Measurements from ENCODE around the gene ACAP3. TPM values are rescaled to one million over a fixed set of nuclear protein-coding genes. Genes with fewer than 3 reads are reported as not detected.
"Not testable (repeated sequence)": the region's sequence is repeated elsewhere in the genome, so short reads cannot be mapped to it uniquely, and the experiment has no call there.

The ACAP3 gene
- polyA plus RNA-seq, 3 donors, result 14.5 to 35.7 (median 27.5) TPM

DNA sequence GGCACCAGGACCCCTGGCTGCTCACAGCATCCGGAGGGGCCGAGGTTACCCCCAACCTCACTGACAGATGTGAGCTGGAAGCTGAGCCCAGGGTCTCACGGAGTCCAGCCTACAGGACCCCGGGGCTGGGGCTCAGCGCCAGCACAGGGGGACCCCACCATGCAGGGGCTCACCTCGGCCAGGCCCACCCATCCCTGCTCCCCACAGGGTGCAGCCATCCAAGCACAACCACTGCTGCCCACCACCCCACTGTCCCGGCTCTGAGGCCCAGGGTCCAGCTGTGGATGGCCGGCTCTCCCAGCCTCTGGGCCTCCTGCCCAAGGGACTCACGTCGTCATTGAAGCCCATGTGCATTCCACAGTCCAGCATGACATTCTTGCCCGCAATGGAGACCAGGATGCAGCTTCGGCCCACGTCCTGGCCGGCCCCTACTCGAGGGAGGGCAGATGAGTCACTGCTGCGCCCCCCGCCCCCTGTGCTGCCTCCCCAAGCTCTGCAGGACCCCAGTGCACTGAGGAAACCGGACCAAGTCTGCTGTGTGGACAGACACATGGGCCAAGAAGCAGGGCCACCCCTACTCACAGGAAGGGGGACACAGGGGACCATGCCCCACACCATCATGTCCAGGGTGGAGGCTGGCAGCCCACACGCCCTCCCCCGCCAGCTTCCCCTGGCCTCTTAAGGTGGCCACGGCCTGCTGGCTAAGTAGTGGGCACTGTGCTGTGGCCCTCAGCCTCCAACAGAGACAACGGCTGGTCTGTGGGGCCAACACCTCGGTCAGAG, 13.1 kb upstream of the ACAP3 start:
- no peak overlapping the region for H3K27ac ChIP-seq (ENCODE audit: low read depth, low read length)
- WGBS, 3 donors, result 68 to 83% (median 80%) methylated on average over 23 of the region's 23 CpGs

DNA sequence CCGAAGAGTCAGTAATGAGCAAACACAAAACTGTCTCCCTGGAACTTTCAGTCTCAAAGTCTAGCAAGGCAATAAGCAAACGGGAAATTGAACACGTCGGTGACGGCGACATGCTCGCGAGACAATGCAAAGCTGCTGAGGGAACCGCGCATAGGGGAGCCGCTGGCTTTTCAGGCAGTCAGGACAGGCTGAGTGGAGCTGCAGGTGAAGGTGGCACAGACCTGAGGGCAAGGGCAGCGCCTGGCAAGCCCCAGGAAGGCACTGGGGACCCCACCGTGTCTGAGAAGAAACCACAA, 11.9 kb upstream of the ACAP3 start:
- H3K27ac ChIP-seq (ENCODE audit: low read depth, low read length), result no peak overlapping the region
- WGBS, 3 donors, result 85 to 92% (median 90%) methylated on average over 13 of the region's 13 CpGs

DNA sequence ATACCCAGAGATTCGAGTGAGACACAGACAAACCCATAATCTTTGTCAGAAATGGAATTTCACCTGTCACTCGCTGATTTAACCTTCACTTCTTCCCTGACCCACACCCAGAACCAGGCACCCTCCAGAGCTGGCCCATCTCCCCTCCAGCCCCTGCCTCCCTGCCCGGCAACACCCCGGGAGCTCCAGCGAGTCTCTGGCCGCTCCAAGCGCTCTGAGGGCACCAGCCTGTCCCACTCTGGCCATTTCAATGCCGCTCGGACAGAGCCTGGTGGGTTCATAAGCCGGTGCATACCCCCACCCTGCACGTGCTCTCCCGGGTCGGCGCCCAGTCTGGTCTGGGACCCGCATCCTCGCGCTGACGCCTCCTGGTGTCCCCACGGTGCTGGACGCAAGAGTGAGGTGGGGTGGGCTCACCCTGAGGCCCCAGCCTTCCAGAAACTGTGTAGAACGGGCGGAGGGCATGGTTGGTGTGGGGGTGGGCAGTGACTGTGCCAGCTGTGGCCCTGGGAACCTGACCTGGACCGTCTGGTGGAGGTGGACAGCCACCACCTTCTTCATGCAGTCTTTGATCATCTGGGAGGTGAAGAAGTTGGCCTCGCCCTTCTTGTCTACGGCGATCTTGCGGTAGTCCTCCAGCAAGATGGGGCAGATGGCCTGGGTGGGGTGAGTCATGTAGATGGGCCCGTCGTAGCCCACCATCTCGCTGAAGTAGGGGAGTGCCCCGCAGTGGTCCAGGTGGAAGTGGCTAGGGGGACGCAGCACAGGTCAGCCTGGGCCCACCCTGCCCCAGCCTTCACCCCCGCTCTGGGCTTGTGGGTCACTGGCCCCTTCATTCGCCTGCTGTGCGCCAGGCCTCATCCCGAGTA, 11.3 kb upstream of the ACAP3 start:
- no peak overlapping the region for H3K27ac ChIP-seq (ENCODE audit: low read depth, low read length)
- WGBS, 3 donors, result 91 to 92% (median 91%) methylated on average over 36 of the region's 36 CpGs

DNA sequence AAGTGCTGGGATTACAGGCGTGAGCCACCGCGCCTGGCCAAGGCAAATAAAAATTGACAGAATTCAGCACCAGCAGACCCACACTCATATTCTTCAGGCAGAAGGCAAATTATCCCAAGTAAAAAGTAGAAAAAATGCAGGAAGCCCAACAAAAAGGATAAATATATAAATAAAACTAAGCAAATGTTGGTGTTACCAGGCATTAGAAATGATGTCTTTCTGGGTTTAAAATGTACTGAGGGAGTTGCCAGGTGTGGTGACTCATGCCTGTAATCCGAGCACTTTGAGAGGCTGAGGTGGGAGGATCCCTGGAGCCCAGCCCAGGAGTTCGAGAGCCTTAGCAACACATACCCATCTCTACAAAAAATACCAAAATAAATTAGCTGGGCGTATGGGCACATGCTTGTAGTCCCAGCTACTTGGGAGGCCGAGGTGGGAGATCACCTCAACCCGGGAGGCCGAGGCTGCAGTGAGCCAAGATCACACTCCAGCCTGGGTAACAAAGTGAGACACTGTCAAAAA, 10.5 kb upstream of the ACAP3 start:
- H3K27ac ChIP-seq (ENCODE audit: low read depth, low read length), result no peak overlapping the region
- WGBS, 3 donors, result 64 to 69% (median 65%) methylated on average over 9 of the region's 9 CpGs

DNA sequence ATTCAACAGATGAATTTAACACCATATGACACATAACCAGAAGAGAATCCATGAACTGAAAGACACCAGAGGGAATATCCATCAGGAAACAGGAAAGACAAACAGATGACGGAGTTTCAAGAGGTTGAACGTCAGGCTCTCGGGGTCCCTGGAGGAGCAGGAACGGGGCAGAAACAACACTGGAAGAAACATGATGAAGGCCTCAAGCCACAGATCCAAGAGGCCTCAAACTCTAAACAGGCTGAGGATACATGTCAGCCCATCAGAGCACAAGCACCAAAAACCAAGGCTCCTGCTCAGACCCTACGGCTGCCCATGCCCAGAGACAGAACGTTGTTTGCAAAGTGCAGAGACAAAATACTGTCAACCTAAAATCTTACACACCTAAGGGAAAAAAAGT, 9.7 kb upstream of the ACAP3 start:
- H3K27ac ChIP-seq (ENCODE audit: low read depth, low read length), result no peak overlapping the region
- 80 to 92% (median 85%) methylated on average over 6 of the region's 6 CpGs for WGBS, 3 donors

DNA sequence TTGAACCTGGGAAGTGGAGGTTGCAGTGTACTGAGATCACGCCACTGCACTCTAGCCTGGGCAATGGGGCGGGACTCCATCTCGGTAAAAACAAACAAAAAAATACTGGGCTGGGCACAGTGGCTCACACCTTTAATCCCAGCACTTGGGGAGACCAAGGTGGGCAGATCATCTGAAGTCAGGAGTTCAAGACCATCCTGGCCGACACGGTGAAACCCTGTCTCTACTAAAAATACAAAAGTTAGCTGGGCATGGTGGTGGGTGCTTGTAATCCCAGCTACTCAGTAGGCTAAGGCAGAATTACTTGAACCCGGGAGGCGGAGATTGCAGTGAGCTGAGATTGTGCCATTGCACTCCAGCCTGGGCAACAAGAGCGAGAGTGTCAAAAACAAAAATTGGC, 8.5 kb upstream of the ACAP3 start:
- 89 to 94% (median 91%) methylated on average over 8 of the region's 8 CpGs for WGBS, 3 donors
- H3K27ac ChIP-seq (ENCODE audit: low read depth, low read length), result not testable (repeated sequence)

DNA sequence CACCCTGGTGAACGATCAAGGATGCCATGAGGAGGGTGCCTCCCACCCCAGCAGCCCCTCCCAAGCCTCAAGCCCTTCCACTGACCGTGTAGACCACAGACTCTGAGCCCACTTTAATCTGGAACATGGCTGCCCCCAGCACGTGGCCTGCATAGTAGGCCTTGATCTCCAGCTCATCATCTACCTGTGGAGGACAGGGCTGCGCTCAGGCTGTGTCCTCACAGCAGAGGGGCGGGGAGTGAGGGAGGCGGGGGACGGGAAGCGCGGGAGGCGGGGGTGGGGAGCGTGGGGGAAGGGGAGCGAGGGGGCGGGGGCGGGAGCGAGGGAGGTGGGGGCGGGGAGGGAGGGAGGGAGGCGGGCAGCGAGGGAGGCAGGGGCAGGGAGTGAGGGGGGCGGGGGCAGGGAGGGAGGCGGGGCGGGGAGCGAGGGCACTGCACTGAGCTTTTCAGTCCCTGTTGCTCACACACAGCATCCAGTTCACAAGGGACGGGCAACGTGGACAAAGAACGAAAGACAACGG, 7.8 kb upstream of the ACAP3 start:
- 66 to 81% (median 69%) methylated on average over 9 to 26 of the region's 26 CpGs for WGBS, 3 donors
- no peak overlapping the region for H3K27ac ChIP-seq (ENCODE audit: low read depth, low read length)

DNA sequence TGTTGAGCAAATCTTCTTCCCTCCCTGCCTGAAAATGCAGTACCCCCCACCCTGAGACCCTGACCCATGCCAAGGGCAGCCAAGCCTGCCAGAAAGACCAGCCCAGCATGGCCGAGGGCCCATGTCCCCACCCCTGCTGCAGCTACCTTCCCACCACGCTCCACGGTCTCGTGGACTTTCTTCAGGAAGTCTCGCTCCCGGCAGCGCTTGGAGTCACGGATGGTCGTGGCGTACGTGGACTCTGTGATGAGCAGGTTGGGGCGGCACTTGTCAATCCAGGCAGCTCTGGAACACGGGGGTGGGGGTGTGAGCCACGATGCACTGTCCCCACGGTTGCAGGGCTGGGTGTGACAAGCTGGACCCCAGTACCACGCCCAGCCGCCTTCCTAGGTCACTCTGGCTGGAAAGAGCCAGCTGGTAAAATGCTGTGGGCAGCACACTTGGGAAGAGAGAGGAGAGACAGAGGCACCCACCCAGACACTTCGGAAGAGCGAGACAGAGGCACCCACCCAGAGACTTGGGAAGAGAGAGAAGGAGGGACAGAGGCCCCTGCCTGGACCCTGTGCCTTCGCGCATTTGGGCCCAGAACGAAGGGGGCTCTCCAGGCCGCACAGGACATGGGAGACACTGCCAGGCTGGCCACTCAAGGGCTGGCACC, 7.1 kb upstream of the ACAP3 start:
- 91 to 93% (median 92%) methylated on average over 23 of the region's 23 CpGs for WGBS, 3 donors
- no peak overlapping the region for H3K27ac ChIP-seq (ENCODE audit: low read depth, low read length)

DNA sequence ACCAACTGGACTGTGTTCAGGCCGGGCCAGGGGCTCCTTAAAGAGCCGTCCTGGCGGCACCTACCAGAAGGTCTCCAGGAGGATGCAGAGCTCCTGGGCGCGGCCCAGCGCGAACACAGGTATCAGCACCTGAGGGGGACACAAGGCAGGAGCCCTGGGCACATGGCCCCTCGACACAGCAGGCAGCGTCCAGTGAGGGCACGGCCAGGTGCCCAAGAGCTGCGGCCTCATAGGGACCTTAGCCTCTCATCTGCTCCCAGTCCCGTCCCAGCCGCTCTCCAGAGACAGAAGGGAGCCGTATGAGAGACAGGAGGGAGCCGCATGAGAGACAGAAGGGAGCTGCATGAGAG, 6.5 kb upstream of the ACAP3 start:
- no peak overlapping the region for H3K27ac ChIP-seq (ENCODE audit: low read depth, low read length)
- WGBS, 3 donors, result 94 to 97% (median 95%) methylated on average over 15 of the region's 15 CpGs

DNA sequence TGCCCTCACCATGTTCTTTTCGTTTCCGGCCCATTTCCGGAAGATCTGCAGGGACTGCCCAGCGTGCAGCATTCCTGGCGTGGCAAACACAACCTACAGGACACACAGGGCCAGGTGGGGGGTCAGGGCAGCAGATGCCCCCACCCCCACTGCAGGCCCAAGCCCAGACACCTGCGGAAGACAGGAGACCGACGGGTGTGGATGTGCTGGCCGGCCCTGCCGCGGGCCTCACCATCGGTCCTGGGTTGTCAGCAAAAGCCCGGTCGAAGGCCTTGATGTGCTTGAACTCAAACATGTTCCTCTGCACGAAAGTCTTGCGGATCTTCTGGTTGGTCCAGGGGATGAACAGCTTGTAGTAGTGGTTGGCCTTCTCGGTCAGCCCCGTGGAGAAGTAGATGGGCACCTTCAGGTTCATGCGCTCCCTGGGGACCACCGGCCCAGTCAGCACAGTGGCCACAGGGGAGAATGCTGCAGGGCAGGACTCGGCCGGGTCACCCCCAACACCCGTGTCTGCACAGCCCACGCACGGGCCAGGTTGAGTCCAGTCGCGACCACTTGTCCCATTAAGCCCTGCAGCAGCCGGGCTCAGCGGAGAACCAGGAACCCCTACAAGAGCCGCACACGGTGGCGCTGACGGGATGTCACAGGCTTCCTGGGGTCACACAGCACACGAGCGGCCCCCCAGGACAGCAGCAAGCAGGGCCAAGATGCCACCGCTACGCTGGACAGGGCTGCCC, 5.9 kb upstream of the ACAP3 start:
- WGBS, 3 donors, result 88 to 91% (median 91%) methylated on average over 37 of the region's 37 CpGs
- no peak overlapping the region for H3K27ac ChIP-seq (ENCODE audit: low read depth, low read length)

DNA sequence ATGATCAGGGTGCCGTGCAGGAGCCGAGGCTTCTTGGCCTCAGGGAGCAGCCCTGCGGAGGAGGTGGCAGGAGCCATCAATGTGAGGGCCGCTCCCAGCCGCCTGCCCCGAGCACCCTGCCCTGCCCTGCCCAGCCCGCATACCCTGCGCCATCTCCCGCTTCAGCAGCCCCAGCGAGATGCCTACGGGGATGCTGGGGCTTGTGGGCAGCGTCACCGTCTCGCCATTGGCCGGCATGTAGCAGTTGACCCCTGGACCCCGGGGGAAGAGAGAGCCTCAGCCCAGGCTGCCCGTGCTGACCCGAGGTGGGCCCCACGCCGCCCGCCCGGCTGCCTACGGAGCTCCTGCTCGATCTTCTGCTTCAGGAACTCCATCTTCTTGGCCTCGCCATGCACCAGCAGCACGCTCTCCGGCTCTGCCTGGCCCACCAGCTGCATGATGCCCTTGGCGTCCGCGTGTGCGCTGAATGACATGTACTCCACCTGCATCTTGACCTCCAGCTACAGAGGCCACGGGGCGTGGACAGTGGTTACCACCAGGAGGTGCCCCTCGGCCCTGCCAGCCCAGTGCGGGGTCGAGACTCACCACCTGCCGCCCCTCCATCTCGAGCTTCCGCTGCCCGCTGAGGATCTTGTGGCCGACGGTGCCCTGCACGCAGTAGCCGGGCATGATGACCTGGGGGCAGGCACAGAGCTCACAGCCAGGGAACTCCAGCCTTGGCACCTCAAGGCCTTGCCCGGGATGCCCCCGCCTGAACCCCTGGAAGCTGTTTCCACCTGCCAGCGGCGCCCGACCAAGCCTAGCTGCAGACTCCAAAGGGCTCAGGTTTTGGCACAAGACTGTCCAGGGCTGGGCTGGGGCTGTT, 5.0 kb upstream of the ACAP3 start:
- H3K27ac ChIP-seq (ENCODE audit: low read depth, low read length), result no peak overlapping the region
- 92 to 94% (median 93%) methylated on average over 46 to 49 of the region's 49 CpGs for WGBS, 3 donors

DNA sequence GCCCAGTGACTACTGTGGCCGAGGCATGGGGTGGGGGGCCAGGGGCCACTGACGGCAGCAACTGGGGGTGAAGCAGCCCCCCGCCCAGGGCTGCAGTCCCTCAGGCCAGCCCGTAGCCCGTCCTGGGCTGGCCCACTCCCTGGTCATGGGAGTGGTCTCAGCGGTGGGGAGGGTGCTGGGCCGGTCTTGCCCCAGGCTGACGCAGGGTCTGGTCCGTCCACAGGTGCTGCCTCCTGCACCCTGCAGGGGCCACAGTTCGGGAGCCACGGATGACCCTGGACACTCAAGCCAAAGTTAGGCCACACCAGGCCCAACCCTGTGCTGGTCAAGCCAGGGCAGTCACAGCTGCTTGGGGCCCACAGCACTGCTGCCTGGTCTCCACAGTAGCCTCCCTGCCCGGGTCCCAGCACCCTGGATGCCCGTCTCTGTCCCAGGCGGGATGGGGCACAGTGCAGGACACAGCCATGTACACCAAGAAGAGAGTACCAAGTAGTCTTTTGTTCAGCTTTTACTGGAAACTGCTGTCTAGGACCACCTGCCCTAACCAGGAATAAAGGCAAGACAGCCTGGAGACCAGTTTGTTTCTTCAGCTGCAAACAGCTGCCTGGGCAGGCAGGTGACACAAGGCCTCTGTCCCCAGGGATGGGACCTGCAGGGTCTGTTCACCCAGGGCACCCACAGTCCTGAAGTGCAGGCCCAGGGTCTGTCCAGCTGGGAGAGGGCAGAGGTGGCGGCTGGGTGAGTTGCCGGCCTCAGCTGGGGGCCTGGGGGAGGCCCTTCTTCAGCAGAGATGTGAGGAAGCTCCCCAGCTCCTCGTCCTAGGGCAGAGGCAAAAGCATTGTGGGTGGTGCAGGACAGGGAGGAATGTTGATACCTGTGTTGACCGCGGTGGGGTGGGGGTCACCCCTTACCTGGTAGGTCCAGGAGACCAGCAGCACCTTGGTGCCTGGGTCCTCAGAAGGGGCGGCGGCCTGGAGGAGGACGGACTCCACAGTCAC, 3.7 kb upstream of the ACAP3 start:
- 88 to 93% (median 91%) methylated on average over 22 of the region's 22 CpGs for WGBS, 3 donors
- no peak overlapping the region for H3K27ac ChIP-seq (ENCODE audit: low read depth, low read length)

DNA sequence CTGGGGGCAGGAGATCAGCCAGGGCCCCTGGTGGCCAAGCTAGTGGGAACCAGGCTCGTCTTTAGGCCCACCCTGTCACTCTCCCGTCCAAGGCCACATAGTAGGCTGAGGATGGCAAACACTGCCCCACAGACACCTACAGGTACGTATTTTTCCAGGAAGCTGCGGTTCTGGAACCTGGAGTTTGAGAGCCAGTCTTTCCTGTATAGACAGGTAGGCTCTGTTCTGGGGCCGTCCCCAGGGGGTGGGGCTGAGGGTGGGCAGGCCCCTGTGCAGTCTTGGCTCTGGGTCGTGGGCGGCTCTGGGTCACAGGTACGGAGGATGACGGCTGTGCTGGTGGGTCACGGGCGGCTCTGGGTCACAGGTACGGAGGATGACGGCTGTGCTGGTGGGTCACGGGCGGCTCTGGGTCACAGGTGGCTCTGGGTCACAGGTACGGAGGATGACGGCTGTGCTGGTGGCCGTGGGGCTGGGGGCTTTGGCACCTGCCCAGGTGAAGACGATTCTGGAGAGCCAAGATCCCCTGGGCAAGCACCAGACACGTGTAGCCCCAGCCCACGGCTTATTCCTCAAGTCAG, 2.8 kb upstream of the ACAP3 start:
- no peak overlapping the region for H3K27ac ChIP-seq (ENCODE audit: low read depth, low read length)
- WGBS, 3 donors, result 82 to 91% (median 86%) methylated on average over 21 of the region's 21 CpGs

DNA sequence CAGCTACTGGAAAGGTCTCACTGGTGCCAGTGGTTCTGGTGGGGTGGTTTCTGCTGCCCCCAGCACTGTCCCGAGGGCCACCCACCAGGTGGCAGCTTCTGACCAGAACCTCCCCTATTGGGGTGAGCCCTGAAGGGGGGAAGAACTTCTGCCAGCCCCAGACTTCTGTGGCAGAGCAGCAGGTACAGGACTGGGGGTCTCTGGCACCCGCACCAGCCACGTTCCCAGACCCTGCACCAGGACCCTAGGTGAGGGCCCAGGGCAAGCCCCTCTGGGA, 2.3 kb upstream of the ACAP3 start:
- no peak overlapping the region for H3K27ac ChIP-seq (ENCODE audit: low read depth, low read length)
- 78 to 90% (median 87%) methylated on average over 3 of the region's 3 CpGs for WGBS, 3 donors

DNA sequence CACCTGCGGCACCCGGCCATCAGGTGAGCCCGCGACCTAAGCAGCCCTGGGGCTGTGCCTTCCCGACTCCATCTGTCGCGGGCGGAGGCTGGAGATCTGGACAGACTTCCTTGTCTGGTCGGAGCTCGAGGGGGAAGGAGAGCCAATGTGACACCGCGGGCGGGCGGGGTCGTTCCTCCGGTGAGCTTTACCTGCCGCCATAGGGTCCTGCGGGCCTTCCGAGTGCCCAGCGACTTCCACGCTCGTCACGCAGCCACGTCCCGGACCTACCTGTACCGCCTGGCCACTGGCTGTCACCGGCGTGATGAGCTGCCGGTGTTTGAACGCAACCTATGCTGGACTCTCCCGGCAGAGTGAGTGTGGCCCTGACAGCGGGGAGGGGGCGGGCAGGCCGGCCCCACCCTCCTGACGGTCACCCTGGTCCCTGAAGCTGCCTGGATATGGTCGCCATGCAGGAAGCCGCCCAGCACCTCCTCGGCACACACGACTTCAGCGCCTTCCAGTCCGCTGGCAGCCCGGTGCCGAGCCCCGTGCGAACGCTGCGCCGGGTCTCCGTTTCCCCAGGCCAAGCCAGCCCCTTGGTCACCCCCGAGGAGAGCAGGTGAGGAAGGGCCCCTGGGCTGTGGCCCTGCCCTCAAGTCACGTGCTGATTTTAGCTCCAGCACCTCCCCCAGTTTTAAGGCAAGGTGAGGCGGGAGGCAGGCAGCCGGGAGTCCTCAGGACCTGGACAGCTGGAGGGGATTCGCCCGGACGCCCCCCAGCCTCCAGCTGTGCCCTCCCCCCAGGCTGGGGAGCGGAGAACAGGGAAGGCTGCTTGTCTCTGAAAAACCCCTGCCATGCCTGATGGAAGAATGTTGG, 1.8 kb upstream of the ACAP3 start:
- 23 to 40% (median 40%) methylated on average over 53 to 57 of the region's 57 CpGs for WGBS, 3 donors
- no peak overlapping the region for H3K27ac ChIP-seq (ENCODE audit: low read depth, low read length)

All from adipose tissue (tissue), 3 donors.